Measurements from ENCODE around the gene C11orf91.
A peak's percentile ranks its signal among the peaks of the same experiment; 100 is the strongest.
"Not testable (repeated sequence)": the region's sequence is repeated elsewhere in the genome, so short reads cannot be mapped to it uniquely, and the experiment has no call there.

The C11orf91 gene

GRCh38 chr11:33721984-33722383, 21.4 kb upstream of the C11orf91 start:
- DNase-seq (ENCODE audit: low spot score) = no peak

DNA sequence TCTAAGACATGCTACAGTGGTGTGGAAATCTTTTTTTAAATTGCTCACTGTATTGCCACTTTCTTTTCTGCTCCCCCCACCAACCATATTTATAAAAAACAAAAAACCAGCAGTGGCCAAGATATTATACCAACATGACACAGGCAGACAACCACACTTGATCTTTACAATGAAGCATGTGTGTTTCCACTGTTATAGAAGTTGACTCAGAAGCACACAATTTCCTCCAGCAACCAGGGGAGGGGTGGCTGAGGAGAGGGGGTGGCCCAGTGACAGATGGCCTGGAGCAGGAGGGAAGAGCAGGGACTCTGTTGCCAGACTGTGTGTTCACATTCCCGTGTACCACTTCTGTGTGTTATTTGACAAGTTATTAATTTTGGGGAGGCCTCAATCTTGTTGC, 20.8 kb upstream of the C11orf91 start:
- DNase-seq (ENCODE audit: low spot score) = no peak

GRCh38 chr11:33719587-33719986, 19.0 kb upstream of the C11orf91 start:
- DNase-seq (ENCODE audit: low spot score) = no peak

- DNase-seq (ENCODE audit: low spot score) = no peak
Measured at GRCh38 chr11:33718440-33718839, 17.8 kb upstream of the C11orf91 start.

DNA sequence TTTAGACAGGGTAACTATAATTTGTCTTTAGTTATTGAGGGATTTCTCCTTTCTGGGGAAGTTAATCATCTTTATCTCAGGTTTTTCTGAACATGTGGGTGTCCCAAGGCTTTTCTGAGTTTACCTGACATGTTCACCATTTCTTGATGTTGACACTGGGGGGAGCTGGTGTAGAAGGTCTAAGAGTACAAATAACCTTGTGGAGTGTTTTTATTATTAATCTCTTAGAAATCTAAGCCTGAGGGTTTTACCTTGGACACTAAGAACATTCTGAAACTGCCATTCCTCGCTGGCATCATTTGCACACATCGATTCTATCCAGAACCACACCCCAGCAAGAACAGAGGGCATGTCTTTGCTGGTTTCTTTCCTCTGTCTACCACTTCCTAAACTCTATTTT, 15.6 kb upstream of the C11orf91 start:
- DNase-seq (ENCODE audit: low spot score) = no peak

DNA sequence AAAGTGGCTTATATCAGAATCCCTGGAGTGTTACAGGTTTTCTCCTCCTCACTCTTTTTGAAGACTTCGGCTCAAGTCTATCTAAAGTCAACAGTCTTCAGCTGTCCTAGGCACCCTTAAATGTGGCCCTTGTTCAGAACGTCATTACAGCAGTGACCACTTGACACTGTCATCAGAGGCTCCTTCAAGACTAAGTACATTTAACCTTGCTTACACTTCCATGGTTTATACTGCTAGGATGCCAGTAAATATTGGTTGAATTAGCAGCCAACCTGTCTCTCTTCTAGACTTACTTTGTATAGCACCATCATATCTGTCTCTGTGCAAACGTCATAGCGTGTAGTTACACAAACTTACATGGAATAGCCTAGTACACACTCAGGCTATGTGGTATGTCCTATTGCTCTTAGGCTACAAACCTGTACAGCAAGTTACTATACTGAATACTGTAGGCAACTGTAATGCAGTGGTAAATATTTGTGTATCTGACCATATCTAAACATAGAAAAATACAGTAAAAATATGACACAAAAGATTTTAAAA, 13.3 kb upstream of the C11orf91 start:
- DNase-seq (ENCODE audit: low spot score) = no peak

- no peak for DNase-seq (ENCODE audit: low spot score)
Measured at GRCh38 chr11:33713151-33713855, 12.7 kb upstream of the C11orf91 start.

DNA sequence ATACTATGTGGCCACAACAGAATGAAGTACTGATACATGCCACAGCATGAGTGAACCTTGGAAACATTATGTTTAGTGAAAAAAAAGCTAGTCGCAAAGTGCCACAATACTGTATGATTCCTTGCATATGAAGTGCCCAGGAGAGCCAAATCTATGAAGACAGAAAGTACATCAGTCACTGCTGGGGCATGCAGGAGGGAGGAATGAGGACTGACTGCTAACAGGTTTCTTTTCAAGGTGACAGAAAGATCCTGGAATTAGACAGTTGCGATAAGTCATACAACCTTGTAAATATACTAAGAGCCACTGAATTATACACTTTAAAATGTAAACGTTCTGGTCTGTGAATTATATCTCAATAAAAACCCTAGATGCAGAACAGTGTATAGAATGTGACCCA, 11.8 kb upstream of the C11orf91 start:
- DNase-seq (ENCODE audit: low spot score) = no peak

- no peak for DNase-seq (ENCODE audit: low spot score)
Measured at GRCh38 chr11:33709466-33709865, 8.8 kb upstream of the C11orf91 start.

GRCh38 chr11:33708985-33709384, 8.4 kb upstream of the C11orf91 start:
- no peak for DNase-seq (ENCODE audit: low spot score)

- not testable (repeated sequence) for DNase-seq (ENCODE audit: low spot score)
Measured at GRCh38 chr11:33707831-33708230, 7.2 kb upstream of the C11orf91 start.

- no peak for DNase-seq (ENCODE audit: low spot score)
Measured at GRCh38 chr11:33706966-33707365, 6.3 kb upstream of the C11orf91 start.

- no peak for DNase-seq (ENCODE audit: low spot score)
Measured at GRCh38 chr11:33706546-33706945, 5.9 kb upstream of the C11orf91 start.

GRCh38 chr11:33704240-33705002, 3.8 kb upstream of the C11orf91 start:
- DNase-seq (ENCODE audit: low spot score) = no peak

- no peak for DNase-seq (ENCODE audit: low spot score)
Measured at GRCh38 chr11:33703788-33704187, 3.2 kb upstream of the C11orf91 start.

- no peak for DNase-seq (ENCODE audit: low spot score)
Measured at GRCh38 chr11:33703234-33703633, 2.6 kb upstream of the C11orf91 start.

GRCh38 chr11:33701302-33702230, 940 bp upstream of the C11orf91 start:
- DNase-seq (ENCODE audit: low spot score) = no peak

DNA sequence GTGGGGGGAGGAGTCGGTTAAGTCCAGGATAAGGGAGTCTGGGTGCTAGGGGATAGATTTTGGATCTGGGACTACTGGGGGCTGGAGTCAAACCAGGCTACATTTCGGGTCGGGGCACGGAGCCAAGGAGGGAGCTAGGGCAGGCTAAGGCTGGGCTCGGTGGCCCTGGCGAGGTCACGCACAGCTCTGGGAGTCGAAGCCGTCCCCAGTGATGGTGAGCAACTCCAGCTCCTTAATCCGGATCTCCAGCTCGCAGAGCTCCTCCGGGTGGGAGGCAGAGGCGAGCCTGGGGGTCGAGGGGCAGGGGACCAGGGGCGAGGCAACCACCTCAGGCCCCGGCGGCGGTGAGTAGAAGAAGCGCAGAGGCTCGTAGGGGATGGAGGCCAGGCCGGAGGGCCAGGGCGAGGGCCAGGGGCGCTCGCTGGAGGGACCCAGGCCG, 544 bp downstream of the C11orf91 start:
- DNase-seq (ENCODE audit: low spot score) = no peak

DNA sequence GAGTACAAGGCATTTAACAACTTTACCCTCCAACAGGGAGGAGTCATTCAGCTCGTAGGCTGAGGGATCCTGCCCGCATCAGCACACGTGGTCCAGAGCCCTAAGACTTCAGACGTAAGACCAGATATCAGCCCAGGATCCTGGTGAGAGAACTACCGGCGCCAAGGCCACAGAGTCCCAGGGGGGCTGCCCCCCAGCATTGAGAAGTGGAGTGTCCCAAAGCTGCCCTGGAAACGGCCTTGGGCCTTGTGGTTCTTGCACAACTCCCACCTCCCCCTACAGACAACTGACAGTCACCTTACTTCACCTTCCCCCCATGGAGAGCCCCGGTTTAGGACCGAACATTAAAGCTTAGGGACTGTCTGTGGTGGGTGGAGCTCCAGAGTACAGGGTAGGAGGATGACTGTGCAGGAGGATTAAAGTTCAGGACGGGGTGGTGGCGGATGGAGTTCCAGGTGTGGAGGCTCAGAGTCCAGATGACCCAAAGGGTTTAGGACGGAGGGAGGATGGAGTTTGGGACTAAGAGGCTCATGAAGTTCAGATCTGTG, 1.0 kb downstream of the C11orf91 start:
- DNase-seq (ENCODE audit: low spot score) = peak; percentile 36

- DNase-seq (ENCODE audit: low spot score) = no peak
Measured at GRCh38 chr11:33698921-33699320, 1.7 kb downstream of the C11orf91 start.

GRCh38 chr11:33697997-33698396, 2.6 kb downstream of the C11orf91 start:
- DNase-seq (ENCODE audit: low spot score) = no peak

All from HuH-7 (cell line).